GM12878 (cell line): Measurements from ENCODE around the gene KBTBD13. TPM values are rescaled to one million over a fixed set of nuclear protein-coding genes. Genes with fewer than 3 reads are reported as not detected.
"Not testable (repeated sequence)": the region's sequence is repeated elsewhere in the genome, so short reads cannot be mapped to it uniquely, and the experiment has no call there.

Experiments
- ATAC-seq: fragments of 200-7000 bp; cut with Tn5 transposase; 3 replicates; pipeline ENCODE4 v1.9.1; 2020; ENCODE audit warnings: mild to moderate bottlenecking, moderate library complexity
- BruUV-seq: library from RNA; stranded (reverse); fragments of 400-500 nt; replicated peaks from 2 replicates; lab custom pipeline; 2021; lab: Mats Ljungman, UMichigan
- CTCF ChIA-PET: fragments of 300-600 bp; sonication (Branson Sonifier 250); formaldehyde crosslinking; extraction: SDS; loops from one replicate; lab custom pipeline; 2021; ENCODE audit warnings: inconsistent platforms; lab: Yijun Ruan, JAX
- POLR2A ChIA-PET: fragments of 350-600 bp; formaldehyde crosslinking; extraction: SDS; loops from one replicate; lab custom pipeline; 2021; ENCODE audit warnings: inconsistent platforms; lab: Charles Lee
- RAD21 ChIA-PET: fragments of 300-600 bp; sonication (Branson Sonifier 250); formaldehyde crosslinking; loops from one replicate; lab custom pipeline; 2023; ENCODE audit warnings: antibody characterized with exemption; ENCODE audit not compliant: unreplicated experiment; lab: Charles Lee
- SMC1A ChIA-PET: fragments of 300-600 bp; sonication (Branson Sonifier 250); formaldehyde crosslinking; loops from one replicate; lab custom pipeline; 2023; ENCODE audit not compliant: unreplicated experiment, uncharacterized antibody; lab: Charles Lee
- DNase-seq: peaks from one replicate; pipeline ENCODE4 v3.0.0-alpha.2; 2011; ENCODE audit warnings: low read depth, low spot score
- FAIRE-seq: peaks from 3 replicates; lab custom pipeline; 2011; peaks lifted over from hg19 to GRCh38; lab: Jason Lieb, UNC
- H2AFZ ChIP-seq: 2 replicates; pipeline ENCODE4 v1.6.0; 2011; ENCODE audit warnings: low read depth, low read length, control low read depth; ENCODE audit not compliant: control insufficient read depth
- H3K27ac ChIP-seq: 2 replicates; pipeline ENCODE4 v1.5.1; 2011; ENCODE audit warnings: control low read depth; ENCODE audit not compliant: control insufficient read depth, insufficient read depth
- H3K27me3 ChIP-seq, 2 experiments: replicated peaks in 1 of 2; 2 replicates each; pipeline versions ENCODE4 v1.6.0 to v1.6.1; 2011; ENCODE audit warnings: low read length in 1 of 2; ENCODE audit not compliant: control insufficient read depth in 2 of 2, insufficient read depth in 2 of 2
- H3K36me3 ChIP-seq, 2 experiments: 2 replicates each; pipeline ENCODE4 v1.5.1; 2011; ENCODE audit warnings: low read length in 1 of 2; ENCODE audit not compliant: control insufficient read depth in 2 of 2, insufficient read depth in 2 of 2
- H3K4me1 ChIP-seq: 2 replicates; pipeline ENCODE4 v1.6.1; 2011; ENCODE audit warnings: mild to moderate bottlenecking, low read length, moderate library complexity, mixed read lengths; ENCODE audit not compliant: control insufficient read depth, insufficient read depth
- H3K4me2 ChIP-seq: 2 replicates; pipeline ENCODE4 v1.6.0; 2011; ENCODE audit warnings: control low read depth; ENCODE audit not compliant: control insufficient read depth, insufficient read depth
- H3K4me3 ChIP-seq: fragments of 200-600 bp; sonication (generic); 2 replicates; pipeline ENCODE4 v1.5.1; 2016
- H3K79me2 ChIP-seq: 2 replicates; pipeline ENCODE4 v1.6.0; 2011; ENCODE audit warnings: low read length; ENCODE audit not compliant: control insufficient read depth, insufficient read depth
- H3K9ac ChIP-seq: 2 replicates; pipeline ENCODE4 v1.8.0; 2011; ENCODE audit warnings: low read length, control low read depth, mixed read lengths; ENCODE audit not compliant: control insufficient read depth, insufficient read depth
- H3K9me3 ChIP-seq: replicated peaks from 3 replicates; pipeline ENCODE4 v1.5.1; 2011; ENCODE audit warnings: mild to moderate bottlenecking, low read length; ENCODE audit not compliant: control insufficient read depth, insufficient read depth
- H4K20me1 ChIP-seq: 2 replicates; pipeline ENCODE4 v1.6.0; 2011; ENCODE audit not compliant: control insufficient read depth, insufficient read depth
- ASH2L ChIP-seq: fragments of 300-600, 200-600 bp; sonication (generic); IDR thresholded peaks from 2 replicates; pipeline ENCODE4 v1.6.1; 2017; ENCODE audit warnings: low read depth, mild to moderate bottlenecking, borderline replicate concordance
- NFYB ChIP-seq: IDR thresholded peaks from 2 replicates; pipeline ENCODE4 v1.6.1; 2011; ENCODE audit warnings: low read depth, mild to moderate bottlenecking, low read length, improper control_type of control experiment, moderate library complexity; ENCODE audit not compliant: insufficient read depth
- RCOR1 ChIP-seq: conservative IDR thresholded peaks from 2 replicates; pipeline ENCODE4 v1.6.1; 2012; ENCODE audit warnings: low read depth, low read length, improper control_type of control experiment
- WGBS: methylation state at CpG from one replicate; pipeline ENCODE4 v1.1.6; 2016; ENCODE audit warnings: low lambda C conversion rate; ENCODE audit not compliant: insufficient replicate concordance, insufficient coverage; ENCODE audit errors: missing lambda C conversion rate; 5-methylcytosine and 5-hydroxymethylcytosine counted together
- in situ Hi-C: fragments of 300-500 bp; cut with MboI; formaldehyde crosslinking; loops from 9 replicates; pipeline ENCODE4 v1.14.3; 2018; ENCODE audit warnings: mixed read lengths
- intact Hi-C: fragments of 100-400 bp; cut with micrococcal nuclease; formaldehyde crosslinking; loops from one replicate; pipeline ENCODE4 v1.14.2; 2022; ENCODE audit not compliant: unreplicated experiment
- polyA plus RNA-seq, 11 experiments: library from polyadenylated mRNA; depleted of rRNA in 4 of 11; unstranded in 6 of 11; stranded (reverse) in 5 of 11; fragments of >200 nt; fragmentation: Nextera tagmentation in 4 of 11; fragmentation: Illumina TruSeq in 1 of 11; extraction: Ambion mirVana in 4 of 11; extraction: Trizol in 1 of 11; gene quantifications; 1 replicate in 1 of 11; 2 replicates in 10 of 11; pipeline versions ENCODE4 v1.2.1 to v1.2.3, GENCODE V29; 2011 to 2016; ENCODE audit warnings: inconsistent platforms in 2 of 11, missing spikeins in 2 of 11, low read depth in 1 of 11
- total RNA-seq, 4 experiments: library from RNA; depleted of rRNA in 3 of 4; stranded (reverse); fragments of >200 nt in 3 of 4; fragmentation: Illumina TruSeq in 1 of 4; extraction: Trizol in 1 of 4; gene quantifications; 2 replicates each; pipeline versions ENCODE4 v1.2.1 to v1.2.3, GENCODE V29; 2013 to 2021

The KBTBD13 gene
- total and polyA plus RNA-seq, 10 of the 15 experiments (the other 5 are each of a cell fraction or from before 2014, with no cell fraction given), result 0.06 TPM; not detected in 9

- Histone ChIP-seq H3K4me2 (no peak overlapping the region), H3K36me3 (peaks cover 3 to 4% of the 10 kb centered on the region in 2 experiments; a peak in 2 of 4 replicates), H3K4me1 (no peaks in the 10 kb centered on the region), H2AFZ (no peak overlapping the region), H3K27me3 (no peaks in the 10 kb centered on the region), H3K9me3 (no peaks in the 10 kb centered on the region), H4K20me1 (no peaks in the 10 kb centered on the region), H3K9ac (no peak overlapping the region), H3K79me2 (no peaks in the 10 kb centered on the region), H3K27ac (no peak overlapping the region), H3K4me3 (no peak overlapping the region)
- FAIRE-seq, result no peak
- no TSS peak for BruUV-seq
- DNase-seq, result no peak
- SMC1A ChIA-PET, result no interaction called here
- TF ChIP-seq RCOR1 (no peak), ASH2L (no peak), NFYB (no peak)
- ATAC-seq, result no peak
- intact Hi-C loops, result no loop called here
- RAD21 ChIA-PET, result no interaction called here
- POLR2A ChIA-PET, result no interaction called here
- 95% methylated on average over 5 of the region's 5 CpGs for WGBS
- CTCF ChIA-PET, result interaction anchor here (1.0 kb wide), 1 partner anchor 47 kb away, joined by 3 read pairs; no protein-coding TSS in a partner anchor
- in situ Hi-C loops, result no loop called here
These were observed 22.8 kb downstream of the KBTBD13 start for GRCh38 chr15:65099336-65099735.

DNA sequence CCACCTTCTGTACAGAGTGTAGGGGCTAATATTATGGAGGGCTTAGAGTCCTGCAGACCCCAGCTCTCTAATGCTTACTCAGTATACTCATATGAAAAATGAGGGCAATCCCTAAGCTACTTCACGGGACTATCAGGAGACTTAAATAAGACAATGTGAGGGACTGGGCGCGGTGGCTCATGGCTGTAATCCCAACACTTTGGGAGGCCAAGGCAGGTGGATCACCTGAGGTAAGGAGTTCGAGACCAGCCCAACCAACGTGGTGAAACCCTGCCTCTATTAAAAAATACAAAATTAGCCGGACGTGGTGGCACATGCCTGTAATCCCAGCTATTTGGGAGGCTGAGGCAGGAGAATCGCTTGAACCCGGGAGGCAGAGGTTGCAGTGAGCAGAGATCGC lies 23.3 kb downstream of the KBTBD13 start:
- H3K4me3 ChIP-seq, in situ Hi-C loops, intact Hi-C loops, H3K79me2 ChIP-seq, ATAC-seq, BruUV-seq, H3K27me3 ChIP-seq, H3K36me3 ChIP-seq, DNase-seq, H3K4me2 ChIP-seq, POLR2A ChIA-PET, H3K9ac ChIP-seq, FAIRE-seq, H3K9me3 ChIP-seq, H4K20me1 ChIP-seq, H3K4me1 ChIP-seq, H2AFZ ChIP-seq, SMC1A ChIA-PET, H3K27ac ChIP-seq: not testable (repeated sequence)
- RAD21 ChIA-PET, result interaction anchor here (0.5 kb wide), 2 partner anchors 49 to 1473 kb away, joined by 3 to 4 read pairs; no protein-coding TSS in a partner anchor
- WGBS, result 97% methylated on average over 10 of the region's 10 CpGs
- CTCF ChIA-PET, result interaction anchor here (1.0 to 2.1 kb wide), 2 partner anchors 44 to 47 kb away, joined by 3 to 18 read pairs; no protein-coding TSS in a partner anchor
